Activated CD4-positive, alpha-beta T cell treated with anti-CD3 and anti-CD28 coated beads, Interleukin-2, amount 50 U/mL, for 16 hours (primary cell): ENCODE measurements around the gene ZFP82.
A peak's percentile ranks its signal among the peaks of the same experiment; 100 is the strongest.

Experiments
- DNase-seq: peaks from one replicate; pipeline ENCODE4 v3.0.0-alpha.2; 2020

ZFP82 gene

DNA sequence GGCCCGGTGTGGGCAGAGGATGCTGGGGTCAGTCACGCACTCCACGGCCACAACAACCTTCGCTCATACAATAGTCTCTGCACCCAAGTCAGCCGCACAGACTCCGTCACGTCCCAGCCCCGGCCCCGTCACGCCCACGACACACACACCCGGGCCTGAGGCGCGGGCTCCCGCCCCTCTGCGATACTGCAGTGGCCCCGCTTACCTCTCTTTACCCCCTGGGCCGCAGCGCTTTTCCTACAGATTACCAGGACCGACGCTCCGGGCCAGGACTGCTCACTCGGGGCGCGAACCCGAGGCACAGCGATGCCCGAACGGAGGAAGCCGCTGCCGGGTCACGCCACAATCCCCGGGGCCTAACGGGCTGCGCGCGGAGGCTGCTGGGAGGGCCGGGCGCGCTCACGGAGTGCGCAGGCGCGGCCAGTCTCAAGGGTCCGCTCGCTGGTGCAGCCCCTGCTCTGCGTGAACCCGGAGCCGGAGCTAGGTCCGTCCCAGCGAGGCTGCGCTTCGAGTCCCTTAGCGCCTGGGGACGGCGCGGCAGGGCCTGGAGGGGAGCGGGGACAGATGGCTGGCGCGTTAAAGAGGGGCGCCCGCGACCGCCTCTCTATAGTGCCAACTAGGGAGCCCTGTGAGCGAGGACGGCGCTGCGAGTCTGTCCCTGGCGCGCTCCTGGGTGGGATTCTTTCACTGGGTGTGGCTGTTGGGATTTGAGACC is at the start of gene ZFP82:
TSS of gene ZFP82 (minus strand) at position 358 of the 715 bp plus-strand sequence. CDS start 8,855 bp downstream, outside the sequence.
- peak; percentile 74 for DNase-seq

DNA sequence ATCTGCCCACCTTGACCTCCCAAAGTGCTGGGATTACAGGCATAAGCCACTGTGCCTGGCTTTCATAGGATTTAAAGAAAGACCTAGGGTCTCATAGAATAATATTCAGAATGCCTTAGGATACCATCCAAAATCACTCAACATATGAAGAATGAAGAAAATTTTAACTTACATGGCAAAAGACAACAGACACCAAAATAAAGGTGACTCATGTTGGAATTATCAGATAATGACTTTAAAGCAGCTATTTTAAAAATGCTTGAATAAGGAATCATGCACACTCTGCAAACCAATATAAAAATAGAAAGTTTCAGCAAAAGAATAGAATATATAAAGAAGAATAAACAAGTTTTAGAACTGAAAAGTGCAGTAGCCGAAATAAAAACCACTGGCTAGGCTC is 41.6 kb upstream of the ZFP82 start:
- no peak for DNase-seq

DNA sequence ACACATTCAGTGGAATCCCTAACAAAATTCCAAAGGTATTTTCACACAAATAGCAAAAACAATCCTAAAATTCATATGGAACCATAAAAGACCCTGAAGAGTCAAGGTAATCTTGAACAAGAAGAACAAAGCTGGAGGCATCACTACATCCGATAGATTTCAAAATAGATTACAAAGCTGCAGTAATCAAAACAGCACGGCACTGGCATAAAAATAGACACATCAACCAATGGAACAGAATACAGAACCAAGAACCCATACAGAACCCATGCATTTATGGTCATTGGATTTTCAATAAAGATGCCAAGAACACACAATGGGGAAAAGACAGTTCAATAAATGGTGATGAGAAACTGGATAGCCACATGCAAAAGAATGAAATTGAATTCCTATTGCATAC is 38.4 kb upstream of the ZFP82 start:
- no peak for DNase-seq

DNA sequence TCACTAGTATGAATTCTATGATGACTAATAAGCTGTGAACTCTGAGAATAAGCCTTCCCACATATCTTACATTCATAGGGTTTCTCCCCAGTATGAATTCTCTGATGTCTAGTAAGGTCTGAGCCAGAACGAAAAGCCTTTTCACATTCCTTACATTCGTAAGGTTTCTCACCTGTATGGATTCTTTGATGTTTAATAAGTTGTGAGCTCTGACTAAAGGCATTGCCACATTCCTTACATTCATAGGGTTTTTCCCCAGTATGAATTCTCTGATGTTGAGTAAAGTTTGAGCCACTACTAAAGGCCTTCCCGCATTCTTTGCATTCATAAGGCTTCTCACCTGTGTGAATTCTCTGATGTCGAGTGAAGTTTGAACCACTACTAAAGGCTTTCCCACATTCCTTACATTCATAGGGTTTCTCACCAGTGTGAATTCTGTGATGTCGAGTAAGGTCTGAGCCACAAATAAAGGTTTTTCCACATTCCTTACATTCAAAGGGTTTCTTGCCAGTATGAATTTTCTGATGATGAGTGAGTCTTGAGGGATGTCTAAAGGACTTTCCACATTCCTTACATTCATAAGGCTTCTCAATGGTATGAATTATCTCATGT is 30.7 kb upstream of the ZFP82 start:
- DNase-seq = no peak

DNA sequence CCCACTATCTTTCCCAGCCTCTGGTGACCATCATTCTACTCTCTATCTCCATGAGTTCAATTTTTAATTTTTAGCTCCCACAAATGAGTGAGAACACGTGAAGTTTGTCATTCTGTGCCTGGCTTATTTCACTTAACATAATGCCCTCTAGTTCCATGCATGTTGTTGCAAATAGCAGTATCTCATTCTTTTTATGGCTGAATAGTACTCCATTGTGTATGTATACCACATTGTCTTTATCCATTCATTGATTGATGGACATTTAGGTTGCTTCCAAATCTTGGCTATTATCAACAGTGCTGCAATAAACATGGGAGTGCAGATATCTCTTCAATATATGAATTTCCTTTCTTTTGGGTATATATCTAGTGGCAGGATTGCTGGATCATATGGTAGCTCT is 22.9 kb upstream of the ZFP82 start:
- no peak for DNase-seq

DNA sequence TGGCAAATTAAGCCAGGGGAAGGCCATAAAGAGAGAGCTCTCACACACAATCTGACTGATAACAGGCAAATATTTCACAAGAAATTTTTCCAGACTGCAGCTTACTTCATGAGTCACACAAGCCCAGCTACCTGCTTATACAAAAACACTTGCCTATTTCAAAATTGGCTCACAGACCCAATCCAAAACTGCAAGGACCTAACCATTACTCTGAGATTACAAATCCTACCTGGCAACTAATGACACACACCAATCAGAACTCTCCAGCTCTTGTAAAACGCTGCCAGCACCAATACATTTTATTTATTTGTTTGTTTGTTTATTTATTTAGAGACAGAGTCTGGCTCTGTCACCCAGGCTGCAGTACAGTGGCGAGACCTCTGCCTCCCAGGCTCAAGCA is 18.1 kb upstream of the ZFP82 start:
- no peak for DNase-seq

DNA sequence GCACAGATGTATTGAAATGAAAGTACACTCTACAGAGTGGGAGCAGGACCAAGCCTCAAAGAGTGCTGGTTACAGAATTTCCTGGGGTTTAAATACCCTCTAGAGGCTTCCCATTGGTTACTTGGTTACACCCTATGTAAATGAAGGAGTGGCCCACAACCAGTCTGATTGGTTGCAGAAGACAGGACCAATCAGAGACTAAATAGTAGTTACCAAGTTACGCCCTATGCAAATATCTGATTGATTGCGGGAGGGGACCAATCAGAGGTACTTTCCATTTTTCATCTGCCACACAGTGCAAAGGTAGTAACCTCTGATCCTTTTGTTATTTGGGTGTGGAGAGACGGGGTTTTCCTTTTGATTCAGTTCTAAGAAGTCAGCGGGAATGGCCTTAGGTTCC is 5.5 kb upstream of the ZFP82 start:
- no peak for DNase-seq

DNA sequence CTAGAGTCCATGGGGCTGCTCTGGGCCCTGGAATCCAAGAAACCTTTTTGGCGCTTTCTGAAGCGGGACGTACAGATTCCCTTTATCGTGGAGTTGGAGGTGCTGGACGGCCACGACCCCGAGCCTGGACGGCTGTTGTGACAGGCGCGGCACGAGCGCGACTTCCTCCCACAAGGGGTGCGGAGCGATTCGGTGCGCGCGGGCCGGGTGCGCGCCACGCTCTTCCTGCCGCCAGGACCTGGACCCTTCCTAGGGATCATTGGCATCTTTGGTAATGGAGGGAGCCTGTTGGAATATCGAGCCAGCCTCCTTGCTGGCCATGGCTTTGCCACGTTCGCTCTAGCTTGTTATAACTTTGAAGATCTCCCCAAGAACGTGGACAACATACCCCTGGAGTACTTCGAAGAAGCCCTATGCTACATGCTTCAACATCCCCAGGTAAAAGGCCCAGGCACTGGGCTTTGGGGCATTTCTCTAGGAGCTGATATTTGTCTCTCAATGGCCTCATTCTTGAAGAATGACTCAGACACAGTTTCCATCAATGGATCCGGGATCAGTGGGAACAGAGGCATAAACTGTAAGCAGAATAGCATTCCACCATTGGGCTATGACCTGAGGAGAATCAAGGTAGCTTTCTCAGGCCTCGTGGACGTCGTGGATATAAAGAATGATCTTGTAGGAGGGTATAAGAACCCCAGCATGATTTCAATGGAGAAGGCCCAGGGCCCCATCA is 3.5 kb upstream of the ZFP82 start:
- no peak for DNase-seq

DNA sequence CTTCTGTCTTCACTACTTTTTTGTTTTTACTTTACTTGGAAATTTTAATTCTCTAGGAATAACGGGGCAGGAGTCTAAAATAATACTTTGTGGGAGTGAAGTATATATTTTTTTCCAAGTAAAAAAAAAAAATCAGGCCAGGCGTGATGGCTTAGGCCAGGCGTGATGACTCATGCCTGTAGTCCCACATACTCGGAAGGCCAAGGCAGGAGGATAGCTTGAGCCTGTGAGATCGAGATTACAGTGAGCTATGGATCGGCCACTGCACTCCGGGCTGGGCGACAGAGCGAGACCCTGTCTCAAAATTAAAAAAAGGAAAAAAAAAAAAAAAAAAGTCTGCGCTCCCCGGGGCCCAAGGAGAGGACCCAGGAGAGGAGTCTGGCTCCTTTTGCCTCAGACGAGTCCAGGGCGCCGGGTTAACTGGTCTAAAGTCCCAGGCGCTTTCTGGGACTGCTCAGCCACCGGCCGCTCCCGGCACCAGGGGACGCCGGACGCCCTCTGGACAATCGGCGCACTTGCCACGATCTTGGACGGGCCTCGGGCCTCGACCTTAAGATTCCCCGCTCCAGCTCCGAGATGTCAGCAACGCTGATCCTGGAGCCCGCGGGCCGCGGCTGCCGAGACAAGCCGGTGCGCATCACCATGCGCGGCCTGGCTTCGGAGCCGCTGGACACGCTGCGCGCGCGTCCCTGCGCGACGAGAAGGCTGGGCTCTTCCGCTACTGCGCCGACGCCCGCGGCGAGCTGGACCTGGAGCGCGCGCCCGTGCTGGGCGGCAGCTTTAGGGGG is 2.7 kb upstream of the ZFP82 start:
- no peak for DNase-seq

DNA sequence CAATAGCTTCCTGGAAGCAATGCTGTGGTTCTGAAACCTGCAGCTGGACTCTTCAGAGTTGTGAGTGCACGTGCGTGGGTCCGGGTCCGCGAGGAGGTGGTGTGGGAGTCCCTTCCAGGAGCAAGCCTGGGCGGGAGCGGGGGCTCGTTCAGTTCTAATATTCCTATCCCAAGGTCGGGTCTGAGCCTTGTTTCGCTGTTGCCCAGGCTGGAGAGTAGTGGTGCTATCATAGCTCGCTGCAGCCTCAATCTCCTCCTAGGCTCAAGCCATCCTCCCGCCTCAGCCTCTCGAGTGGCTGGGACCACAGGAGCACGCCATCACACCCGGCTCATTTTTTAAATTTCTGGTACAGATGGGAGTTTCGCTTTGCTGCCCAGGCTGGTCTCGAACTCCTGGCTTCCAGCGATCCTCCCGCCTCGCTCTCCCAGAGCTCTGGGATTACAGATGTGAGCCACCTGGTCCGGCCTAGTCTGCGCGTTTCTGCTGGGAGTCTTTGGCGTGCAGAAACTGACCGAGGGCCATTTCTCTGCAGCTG is 625 bp downstream of the ZFP82 start:
- no peak for DNase-seq

DNA sequence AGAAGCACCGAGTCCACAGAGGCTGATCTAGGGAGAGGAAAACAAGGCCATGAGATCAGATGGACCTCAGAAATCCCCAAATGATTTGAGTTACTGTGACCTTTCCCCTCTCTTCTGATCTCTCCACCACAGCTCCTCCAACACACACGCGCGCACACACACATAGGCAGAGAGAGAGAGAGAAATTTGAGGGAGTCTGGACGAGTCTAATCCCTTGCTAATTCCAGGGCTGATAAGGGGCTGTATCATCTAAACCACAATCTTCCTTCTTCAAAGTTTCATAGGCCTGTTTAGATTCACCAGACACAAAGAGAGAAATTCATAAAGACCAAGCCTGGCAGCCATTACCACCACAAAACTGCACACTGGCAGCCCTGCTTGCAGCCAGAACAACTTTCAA is 8.6 kb downstream of the ZFP82 start:
- DNase-seq = no peak

DNA sequence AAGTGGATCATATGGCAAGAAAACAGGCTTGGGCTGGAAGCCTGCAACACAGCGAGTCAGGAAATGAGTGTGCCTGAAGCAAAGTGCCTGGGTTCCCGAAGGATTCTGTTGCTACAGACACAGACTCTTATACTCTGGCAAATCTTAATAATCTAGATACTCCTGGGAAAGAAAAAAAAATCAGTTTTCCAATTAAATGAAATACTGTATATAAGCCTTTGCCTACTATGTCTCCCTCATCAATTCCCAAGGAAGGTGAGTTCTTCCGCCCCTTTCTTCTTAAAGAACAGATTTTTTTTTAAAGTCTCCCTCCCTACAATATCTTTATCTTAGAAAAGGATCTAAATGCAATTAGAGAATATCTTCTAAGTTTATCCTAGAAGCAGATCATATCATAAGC is 10.3 kb downstream of the ZFP82 start:
- DNase-seq = no peak

DNA sequence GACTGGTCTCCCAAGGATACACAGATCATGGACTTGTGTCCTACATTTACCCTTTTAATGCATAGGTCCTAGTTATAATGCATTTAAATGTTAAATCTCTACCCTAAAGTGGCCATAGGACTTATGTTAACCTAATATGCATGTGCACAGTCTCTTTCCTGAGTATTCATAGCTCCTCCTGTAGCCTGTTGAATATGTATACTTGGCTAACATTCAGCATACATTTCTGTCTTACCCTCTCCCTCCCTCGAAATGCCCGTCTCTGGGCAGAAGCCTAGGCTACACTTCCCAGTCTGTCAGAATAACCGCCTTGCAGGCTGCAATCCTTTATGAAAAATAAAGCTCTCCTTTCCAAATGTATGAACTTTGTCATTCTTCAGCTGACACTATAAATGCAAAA is 13.9 kb downstream of the ZFP82 start:
- DNase-seq = no peak

DNA sequence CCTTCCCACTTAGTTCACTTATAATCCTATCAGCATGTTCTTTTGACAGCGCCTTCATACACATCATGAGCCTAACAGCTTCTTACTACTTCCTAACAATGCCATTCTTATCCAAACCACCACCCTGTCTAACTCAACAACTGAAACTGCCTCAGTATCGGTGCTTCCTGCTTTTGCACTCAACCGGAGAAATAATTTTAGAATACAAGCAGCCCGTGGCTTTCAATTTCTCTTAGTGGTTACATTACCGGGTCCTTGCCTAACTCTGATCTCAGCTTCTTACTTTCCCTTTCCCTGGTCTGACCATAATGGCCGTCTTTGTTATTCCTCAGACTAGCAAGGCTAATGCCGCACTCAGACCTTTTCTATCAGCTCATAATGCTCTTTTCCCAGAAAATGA is 17.0 kb downstream of the ZFP82 start:
- DNase-seq = no peak

DNA sequence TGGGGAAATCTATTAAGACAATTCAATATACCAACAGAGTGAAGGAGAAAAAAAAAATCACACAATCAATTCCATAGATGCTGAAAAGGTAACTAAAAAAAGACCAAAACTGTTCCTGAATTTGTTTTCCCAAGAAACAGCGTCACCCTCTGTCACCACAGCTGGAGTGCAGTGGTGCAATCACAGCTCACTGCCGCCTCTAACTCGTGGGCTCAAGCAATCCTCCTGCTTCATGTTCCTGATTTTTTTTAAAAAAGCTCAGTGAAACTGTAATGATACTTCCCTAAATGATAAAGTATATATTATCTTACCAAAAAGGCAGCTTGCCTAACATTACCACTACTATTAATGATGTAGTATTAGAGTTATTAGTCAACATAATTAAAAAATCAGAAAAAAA is 19.9 kb downstream of the ZFP82 start:
- DNase-seq = no peak

DNA sequence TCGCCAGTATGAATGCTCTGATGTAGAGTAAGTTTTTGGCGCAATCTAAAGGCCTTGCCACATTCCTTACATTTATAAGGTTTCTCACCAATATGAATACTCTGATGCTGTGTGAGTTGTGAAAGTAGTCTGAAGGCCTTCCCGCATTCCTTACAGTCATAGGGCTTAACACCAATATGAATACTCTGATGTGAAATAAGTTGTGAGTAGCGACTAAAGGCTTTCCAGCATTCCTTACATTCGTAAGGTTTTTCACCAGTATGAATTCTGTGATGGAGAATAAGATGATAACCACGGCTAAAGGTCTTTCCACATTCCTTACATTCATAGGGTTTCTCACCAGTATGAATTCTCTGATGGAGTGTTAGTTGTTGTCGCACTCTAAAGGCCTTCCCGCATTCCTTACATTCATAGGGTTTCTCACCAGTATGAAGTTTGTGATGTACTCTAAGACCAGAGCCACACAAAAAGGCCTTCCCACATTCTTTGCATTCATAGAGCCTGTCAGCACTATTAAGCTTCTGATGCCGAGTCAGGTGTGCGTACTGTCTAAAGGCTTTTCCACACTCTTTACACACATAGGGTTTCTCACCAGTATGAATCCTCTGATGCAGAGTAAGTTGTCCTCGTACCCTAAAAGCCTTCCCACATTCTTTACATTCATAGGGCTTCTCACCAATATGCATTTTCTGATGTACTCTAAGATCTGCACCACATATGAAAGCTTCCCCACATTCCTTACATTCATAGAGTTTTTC is 25.3 kb downstream of the ZFP82 start:
- no peak for DNase-seq

DNA sequence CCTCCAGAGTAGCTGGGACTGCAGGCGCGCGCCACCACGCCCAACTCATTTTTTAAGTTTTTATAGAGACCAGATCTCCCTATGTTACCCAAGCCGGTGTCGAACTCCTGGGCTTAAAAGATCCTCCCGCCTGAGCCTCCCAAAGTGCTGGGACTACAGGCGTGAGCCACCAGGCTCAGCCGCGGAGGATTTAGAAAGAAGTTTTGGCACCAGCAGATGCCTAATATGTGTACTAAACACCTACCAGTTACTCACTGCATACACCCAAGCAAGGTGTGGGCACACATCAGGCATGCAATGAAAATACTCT is 39.0 kb downstream of the ZFP82 start:
- no peak for DNase-seq

DNA sequence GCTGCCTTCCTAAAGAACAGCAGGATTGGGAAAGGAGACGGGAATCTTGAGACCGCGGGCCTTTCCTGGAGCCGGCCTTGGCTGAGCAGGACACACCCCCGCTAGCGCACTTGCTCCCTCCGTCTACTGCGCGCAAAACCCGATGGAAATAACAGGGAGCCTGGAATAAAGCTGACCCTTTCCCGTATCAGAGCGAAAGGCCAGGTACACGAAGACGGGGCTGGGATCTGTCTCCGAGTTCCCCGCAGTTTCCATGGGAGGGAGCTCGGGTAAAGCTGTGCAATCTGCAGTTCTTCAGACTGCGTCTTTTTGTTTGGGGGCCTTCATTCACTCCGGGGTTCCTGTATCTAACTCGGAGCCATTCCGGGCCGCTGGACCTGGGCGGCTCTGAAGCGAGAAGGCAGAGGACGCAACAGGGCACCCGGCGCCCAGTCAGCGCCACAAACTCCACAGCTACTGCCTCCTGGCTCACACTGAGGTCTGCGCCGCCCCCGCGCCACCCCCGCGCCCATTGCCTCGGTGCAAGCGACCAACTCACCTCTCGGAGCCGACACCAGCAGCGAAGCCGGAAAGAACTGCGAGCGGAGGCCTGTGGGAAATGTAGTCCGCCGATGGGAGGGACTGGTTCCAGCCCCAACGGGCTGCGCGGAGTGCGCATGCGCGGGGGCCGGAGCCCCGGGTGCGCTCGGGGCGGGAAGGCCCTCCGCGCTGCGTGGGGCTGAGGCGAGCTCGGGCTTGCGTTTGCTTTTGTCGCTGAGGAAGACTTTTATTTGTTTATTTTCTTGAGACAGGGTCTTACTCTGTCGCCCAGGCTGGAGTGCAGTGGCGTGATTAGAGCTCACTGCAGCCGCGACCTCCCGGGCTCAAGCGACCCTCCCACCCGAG is 39.6 kb downstream of the ZFP82 start, which contains the start of gene ZFP14:
TSS of gene ZFP14 (minus strand) at position 577 of the 885 bp plus-strand sequence. CDS start 11,309 bp downstream, outside the sequence.
- DNase-seq = peak; percentile 94

DNA sequence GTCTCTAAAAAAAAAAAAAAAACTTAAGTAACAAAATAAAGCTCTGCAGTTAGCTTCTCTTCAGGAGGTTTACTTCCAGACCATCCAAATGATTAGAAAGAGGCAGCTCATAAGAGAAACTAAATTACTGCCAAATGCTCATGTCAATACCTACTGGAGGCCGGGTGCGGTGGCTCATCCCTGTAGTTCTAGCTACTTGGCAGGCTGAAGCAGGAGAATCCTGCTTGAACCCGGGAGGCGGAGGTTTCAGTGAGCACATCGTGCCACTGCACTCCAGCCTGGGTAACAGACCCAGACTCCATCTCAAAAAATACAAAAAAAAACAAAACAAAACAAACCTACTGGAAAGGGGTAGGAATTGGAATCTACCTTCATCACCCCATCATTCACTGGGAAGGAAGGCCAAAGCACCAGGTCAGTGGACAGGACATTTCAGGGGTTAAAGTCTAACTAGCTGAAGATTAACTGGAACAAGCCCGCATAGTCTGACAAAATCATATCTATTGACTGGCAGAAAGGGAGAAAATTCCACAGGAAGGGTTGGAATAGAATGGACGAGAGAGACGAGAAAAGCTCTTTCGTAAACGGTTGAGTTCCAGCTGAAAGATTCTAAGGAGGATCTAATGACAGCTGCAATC is 40.8 kb downstream of the ZFP82 start:
- no peak for DNase-seq

DNA sequence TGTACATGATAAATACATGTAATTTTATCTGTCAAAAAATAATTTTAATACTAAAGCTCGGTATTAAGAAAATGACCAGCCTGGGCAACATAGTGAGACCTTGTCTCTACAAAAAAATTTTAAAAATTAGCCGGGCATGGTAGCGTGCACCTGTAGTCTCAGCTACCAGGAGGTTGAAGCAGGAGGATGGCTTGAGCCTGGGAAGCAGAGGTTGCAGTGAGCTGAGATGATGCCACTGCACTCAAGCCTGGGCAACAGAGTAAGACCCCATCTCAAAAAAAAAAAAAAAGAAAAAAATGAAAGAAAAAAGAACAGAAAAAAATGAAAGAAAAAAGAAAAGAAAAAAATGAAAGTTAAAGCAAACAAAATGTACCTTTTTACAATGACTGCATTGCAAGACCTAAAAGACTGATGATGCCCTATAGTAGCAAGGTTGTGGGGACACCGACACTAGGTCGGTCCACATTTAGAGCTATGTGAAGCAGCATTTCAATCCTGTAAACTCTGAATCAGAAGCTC is 44.7 kb downstream of the ZFP82 start:
- DNase-seq = no peak

DNA sequence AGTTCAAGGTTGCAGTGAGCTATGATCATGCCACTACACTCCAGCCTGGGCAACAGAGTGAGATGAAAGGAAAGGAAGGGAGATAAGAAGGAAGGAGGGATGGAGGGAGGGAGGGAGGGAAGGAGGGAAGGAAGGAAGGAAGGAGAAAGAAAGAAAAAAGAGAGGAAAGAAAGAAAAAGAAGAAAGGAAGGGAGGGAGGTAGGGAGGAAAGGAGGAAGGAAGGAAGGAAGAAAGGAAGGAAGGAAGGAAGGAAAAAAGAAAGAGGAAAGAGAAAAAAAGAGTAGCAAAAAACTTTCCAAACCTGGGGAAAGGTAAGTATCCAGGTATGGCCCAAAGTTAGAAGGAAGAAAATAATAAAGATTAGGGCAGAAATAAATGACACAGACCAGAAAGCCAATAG is 46.6 kb downstream of the ZFP82 start:
- no peak for DNase-seq
